IPS-18c (cell line): ENCODE measurements around the gene EBLN1.
"Not testable (repeated sequence)": the region's sequence is repeated elsewhere in the genome, so short reads cannot be mapped to it uniquely, and the experiment has no call there.

Experiments
- H3K4me3 ChIP-seq: 2 replicates; pipeline ENCODE4 v1.7.0; 2013; ENCODE audit warnings: low read depth, mild to moderate bottlenecking, low read length, moderate library complexity; ENCODE audit not compliant: insufficient read depth
- H3K9me3 ChIP-seq: one replicate; pipeline ENCODE4 v1.6.1; 2013; ENCODE audit warnings: mild to moderate bottlenecking, low read length, moderate library complexity; ENCODE audit not compliant: control insufficient read depth, insufficient read depth

The EBLN1 gene

DNA sequence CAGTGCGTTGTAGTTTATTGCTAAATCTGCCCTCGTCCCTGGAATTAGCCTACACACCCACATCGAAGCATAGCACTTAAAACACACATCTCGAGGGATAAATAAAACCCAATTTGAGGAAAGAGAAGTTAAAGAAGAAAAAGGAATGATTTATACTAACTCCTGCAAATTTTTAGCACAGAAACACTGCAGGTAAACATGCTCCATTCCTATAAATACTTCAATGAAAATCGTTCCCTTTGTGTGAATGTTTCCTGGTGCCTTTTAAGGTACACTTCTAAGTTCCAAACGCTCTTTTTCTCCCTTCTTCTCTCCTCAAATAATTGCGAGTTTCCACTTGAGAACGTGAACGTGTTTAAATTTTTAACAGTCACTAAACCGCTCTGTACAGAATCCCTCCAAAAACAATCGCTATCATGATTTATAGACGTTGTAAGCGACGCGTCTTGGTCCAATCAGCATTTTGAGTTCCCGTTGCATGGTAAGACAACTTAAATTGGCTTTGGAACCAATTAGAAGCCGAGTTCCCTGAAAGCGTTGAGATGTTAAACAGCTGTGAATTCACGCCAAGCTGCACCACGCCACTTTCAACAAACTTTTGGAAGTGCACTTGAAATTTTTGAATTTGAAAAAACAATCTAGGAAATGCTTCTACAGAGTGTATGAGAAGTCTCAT is 12.5 kb upstream of the EBLN1 start:
- peak overlapping the region; percentile 83 for H3K4me3 ChIP-seq
- peaks cover 3% of the 10 kb centered on the region for H3K9me3 ChIP-seq

DNA sequence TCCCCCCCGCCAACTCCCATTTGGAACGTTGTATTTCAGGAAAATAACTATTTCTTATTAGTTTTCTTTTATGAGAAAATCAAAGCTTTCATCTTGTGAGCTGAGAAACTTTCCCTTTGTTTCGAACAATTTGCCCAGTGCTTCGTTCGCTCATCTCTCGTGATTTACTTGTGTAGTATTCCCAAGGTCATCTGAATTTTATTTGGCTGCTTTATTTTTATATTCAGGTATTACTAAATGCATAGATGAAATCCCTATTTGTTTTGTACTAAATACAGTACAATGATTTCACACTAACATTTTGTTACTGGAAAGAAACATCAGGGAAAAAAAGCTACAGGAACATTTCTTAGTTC is 12.0 kb upstream of the EBLN1 start:
- peak overlapping the region; percentile 83 for H3K4me3 ChIP-seq
- peaks cover 3% of the 10 kb centered on the region for H3K9me3 ChIP-seq

DNA sequence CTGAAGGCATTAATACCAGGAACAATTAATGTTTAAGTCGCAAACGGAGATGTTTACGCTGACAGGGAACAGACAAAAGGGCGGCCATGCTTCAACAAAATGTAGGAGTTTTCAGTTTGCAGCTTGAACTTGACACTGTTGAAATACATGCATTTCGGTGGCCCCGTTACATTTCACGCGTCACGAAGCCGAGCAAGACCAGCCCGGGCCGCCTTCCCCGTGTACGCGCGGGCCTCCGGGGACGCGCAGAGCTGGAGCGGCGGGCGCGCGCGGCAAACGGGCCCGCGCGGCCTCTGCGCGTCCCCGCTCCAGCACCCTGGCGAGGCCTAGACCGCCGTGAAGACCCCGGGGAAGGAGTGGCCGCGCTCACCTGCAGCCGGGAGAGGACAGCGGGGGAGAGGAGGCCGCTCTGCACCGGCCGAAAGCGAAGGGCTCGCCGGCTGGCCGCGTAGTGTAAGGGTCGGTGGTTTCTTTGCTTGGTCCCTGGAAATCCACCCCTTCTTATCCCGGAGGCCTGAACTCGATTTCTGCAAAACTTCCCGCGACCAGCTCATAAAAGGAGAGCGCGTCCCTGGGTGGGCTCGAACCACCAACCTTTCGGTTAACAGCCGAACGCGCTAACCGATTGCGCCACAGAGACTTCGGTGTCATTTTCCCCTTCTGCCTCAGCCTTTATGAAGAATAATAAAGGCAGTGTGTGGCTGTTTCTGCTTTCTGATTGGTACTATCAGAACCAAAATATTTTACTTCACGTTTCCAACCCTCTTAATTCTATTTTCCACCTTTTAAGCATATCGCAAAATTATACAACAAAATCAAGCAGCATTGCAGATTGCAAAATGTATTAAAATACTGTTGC is 11.4 kb upstream of the EBLN1 start:
- H3K9me3 ChIP-seq, result peaks cover 3% of the 10 kb centered on the region
- H3K4me3 ChIP-seq, result peak overlapping the region; percentile 83

DNA sequence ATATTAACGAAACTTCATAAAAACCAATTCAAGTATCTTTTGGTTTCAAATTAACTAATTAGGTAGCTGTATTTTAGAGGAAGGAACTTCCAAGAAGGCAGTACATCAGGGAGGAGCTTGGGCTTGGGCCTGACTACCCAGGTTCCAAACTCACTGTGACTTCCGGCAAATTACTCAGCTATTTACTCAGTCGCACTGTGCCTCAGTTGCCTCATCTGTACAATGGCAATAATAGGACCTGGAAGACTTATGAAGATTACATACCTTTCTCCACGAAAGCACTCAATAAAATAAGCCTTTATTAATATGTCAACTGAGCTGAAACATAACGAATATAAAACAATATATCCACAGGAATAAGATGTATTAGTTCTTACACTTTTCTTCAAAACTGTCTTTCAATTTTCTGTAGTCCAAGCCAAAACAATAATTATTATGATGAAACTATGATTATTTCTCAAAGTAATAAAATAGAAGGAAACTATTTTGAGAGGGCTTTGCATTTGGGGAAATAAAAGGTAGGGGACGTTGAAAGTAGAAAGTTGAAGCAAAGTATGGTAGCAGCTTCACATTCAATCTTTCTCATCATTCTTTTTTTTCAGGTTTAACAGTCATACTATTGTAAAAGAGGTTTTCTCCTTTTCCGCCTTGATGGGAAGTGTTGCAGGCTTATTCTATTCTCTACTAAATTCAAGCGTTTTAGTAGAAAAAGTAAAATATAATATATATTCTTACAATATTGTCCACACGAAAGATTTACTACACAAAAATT is 10.5 kb upstream of the EBLN1 start:
- Histone ChIP-seq H3K9me3 (peaks cover 3% of the 10 kb centered on the region), H3K4me3 (peak overlapping the region; percentile 83)

DNA sequence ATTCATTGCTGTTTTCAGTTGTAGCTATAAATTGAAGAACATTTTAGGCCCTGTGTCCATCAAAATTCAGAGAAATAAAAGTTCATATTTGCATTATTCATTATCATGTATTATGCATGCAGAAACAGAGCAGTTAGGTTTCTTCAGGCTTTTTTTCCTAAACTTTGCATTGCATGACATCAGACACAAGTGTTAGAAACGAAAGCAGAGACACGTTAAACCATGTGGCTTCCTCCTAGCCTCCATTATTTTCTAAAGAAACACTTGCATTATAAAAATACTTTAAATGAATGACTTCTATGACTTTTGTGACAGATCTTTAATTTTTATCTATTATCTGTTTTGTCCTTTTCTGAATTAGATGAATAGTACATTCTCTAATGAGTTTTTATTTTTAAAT is 8.8 kb upstream of the EBLN1 start:
- Histone ChIP-seq H3K4me3 (no peak overlapping the region), H3K9me3 (peaks cover 3% of the 10 kb centered on the region)

DNA sequence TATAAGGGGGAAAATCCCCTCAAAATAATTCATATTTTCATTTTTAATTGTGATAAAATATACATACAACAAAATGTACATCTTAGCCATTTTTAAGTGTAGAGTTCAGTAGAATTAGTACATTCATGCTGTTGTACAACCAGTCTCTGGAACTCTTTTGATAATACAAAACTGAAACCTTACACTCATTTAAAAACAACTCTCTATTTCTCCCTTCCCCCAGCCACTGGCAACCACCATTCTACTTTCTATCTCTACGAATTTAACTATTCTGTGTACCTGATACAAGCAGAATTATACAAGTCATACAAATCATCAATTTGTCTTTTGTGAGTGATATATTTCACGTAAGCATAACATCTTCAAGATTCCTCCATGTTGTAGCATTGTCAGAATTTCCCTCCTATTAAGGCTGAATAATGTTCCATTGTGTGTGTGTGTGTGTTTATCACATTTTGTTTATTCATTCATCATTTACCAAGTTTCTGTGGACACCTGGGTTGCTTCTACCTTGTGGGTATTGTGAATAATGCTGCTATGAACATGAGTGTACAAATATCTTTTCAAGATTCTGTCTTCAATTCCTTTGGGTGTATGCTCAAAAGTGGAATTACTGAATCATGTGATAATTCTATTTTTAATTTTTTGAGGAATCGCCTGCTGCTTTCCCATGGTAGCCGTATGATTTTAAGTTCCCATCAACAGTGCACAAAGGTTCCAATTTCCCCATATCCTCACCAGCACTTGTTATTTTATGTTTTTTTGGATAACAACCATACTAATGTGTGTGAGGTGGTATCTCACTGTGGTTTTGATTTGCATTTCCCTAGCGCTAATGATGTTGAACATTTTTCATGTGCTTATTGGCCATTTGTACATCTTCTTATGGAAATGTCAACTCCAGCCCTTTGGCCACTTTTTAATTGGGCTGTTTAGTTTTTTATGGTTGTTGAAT is 4.7 kb upstream of the EBLN1 start:
- Histone ChIP-seq H3K9me3 (peaks cover 3% of the 10 kb centered on the region), H3K4me3 (no peak overlapping the region)

DNA sequence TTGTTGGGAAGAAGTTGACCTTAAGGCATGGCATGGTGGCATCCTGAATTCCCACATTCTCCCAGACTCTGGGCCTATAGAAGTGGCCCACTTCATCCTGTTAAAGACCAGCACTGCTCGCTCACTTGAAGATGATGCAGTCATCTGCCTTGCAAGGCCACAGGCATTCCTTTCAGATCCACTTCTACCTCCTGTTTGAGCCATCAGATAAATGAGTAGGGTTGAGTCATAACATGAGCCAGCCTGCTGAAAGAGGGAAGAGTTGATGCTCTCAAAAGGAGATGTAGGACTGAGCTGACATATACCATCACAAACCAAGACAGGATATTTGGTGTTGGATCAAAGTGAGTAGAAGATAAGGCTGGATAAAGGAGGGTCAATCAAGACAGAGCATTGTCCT is 1.5 kb upstream of the EBLN1 start:
- Histone ChIP-seq H3K4me3 (no peak overlapping the region), H3K9me3 (no peaks in the 10 kb centered on the region)

DNA sequence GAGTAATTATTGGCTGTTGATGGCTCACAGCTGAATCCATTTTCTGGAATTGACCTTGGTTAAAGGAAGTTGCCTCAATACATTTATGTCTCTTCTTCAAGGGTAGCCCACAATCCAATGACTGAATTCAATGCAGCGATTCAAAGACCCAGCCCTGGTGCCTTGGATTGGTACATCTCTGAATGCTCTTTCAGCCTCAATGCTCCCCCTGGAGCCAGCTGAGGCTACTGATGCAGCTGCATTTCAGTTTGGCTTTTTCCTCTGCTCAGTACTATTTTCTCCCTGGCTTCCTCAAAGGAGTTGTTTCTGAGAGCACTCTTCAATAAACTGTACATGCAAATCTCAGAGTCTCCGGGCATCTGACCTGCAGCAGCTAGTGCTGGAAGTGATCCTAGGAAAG is 633 bp upstream of the EBLN1 start:
- no peak overlapping the region for H3K4me3 ChIP-seq

DNA sequence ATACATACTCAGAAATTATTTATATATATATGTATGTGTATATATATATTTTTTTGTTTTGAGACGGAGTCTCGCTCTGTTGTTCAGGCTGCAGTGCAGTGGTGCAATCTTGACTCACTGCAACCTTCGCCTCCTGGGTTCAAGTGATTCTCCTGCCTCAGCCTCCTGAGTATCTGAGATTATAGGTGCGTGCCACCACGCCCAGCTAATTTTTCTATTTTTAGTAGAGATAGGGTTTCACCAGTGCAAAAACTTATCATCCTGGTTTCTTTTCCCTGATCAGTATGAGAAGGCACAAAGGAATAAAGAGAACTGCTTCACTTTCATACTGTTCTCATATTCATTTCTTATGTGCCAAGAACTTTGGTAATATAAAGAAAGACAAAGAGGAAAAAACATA is 731 bp downstream of the EBLN1 start:
- H3K9me3 ChIP-seq, H3K4me3 ChIP-seq: not testable (repeated sequence)

More for the DNA sequence above, 633 bp upstream of the EBLN1 start:
- no peaks in the 10 kb centered on the region for H3K9me3 ChIP-seq

DNA sequence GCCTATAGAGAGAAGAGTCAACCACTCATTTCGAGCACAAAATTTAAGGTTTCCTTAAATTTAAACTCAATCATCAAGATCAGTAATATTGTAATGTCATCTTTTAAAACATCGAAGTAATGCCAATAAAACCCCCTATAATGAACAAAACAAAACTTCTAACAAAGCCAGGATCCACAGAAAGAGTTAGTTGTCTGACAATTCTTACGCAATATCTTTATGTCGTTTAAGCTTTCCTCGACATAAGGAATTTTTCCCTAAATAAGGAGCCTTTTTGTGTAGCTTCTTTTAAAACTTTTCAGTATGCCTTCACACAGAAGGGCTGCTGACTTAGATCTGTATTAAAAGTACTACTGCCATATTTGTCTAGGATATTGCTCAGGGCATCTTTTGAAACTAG is 7.5 kb downstream of the EBLN1 start:
- Histone ChIP-seq H3K9me3 (no peaks in the 10 kb centered on the region), H3K4me3 (no peak overlapping the region)

DNA sequence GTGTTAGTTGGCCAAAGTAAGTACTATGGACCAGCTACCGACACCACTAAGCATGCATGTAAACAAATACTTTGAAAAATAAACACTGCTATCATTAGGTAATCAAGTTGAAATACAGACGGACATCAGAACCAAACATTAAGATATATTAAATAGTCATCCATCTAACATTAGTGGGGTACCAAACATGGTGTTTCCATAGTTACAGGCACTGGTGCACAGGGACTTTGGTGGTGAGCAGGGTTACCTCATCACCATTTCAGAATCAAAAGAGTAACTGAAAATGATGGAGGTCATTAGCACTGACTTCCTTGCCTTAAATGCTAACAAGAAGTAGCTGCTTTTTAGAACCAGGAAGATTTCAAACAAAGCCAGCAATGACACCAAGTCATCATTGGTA is 23.9 kb downstream of the EBLN1 start:
- Histone ChIP-seq H3K4me3 (no peak overlapping the region), H3K9me3 (no peaks in the 10 kb centered on the region)

DNA sequence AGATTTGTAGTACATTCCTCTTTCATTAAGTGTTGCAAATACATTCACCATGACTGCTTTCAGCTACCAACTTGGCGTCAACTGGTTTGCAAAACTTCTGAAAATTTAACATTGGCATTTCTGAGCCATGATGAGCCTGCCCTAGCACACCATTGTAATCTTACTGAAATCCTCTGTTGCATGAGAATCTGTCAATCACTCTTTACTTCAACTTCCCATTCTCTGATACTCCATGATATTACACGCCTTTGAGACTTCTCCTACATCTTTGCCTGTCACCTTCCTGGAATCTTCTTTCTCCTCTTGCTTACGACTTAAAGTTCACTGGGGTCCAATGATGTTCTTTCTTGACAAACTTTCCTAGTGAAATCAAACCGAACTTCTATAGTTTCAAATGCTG is 32.2 kb downstream of the EBLN1 start:
- no peaks in the 10 kb centered on the region for H3K9me3 ChIP-seq
- no peak overlapping the region for H3K4me3 ChIP-seq

DNA sequence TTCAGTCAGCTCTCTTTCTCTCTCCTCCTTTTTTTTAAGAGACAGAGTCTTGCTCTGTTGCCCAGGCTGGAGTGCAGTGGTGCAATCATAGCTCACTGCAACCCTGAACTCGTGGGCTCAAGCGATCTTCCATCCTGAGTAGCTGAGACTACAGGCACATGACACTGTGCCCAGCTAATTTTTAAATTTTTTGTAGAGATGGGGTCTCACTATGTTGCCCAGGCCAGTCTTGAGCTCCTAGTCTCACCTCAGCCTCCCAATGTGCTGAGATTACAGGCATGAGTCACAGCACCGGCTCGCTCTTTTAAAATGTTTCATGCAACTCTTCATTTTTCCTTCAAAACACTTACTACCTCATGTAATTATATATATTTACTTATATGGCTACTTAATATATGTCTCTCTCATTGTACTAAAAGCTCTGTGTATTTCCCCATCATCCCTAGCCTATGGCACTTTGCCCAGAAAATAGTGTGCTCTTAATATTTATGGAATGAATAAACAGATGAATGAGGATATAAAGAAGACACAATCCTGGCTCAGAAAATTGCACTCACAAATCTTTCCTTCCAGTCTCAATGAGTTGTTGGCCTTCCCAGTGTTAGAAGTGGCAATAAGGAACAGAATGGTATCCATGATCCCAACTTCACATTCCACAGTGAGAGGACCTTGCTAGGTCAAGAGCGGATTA is 33.9 kb downstream of the EBLN1 start:
- no peak overlapping the region for H3K4me3 ChIP-seq
- H3K9me3 ChIP-seq, result no peaks in the 10 kb centered on the region

DNA sequence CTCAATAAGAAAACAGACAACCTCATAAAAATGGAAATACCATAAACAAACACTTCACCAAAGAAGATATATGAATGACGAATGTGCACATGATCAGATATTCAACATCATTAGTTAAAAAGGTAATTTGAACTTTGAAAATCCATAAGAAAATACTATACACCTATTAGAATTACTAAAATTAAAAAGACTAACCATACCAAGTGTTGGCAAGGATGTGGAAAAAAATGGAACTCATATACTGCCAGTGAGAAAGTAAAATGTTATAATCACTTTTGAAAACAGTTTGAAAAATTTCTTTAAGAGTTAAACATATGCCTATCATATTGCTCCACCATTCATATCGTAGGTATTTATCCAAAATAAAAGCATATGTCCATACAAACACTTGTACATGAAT is 37.1 kb downstream of the EBLN1 start:
- Histone ChIP-seq H3K9me3 (no peaks in the 10 kb centered on the region), H3K4me3 (no peak overlapping the region)

DNA sequence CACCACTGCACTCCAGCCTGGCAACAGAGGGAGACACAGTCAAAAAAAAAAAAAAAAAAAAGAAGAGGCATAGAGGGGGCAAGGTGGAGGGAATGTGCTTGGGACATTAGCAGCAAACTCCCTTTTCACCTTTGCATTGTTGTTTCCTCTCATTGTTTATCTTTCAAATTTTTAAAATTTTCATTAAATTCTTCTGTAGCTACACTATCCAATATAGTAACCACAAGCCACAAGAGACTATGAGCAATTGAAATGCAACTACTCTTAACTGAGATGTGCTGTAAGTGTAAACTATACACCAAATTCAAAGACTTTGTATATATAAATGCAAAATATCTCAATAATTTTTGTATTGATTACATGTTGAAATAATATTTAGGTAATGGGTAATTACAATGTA is 43.4 kb downstream of the EBLN1 start:
- no peak overlapping the region for H3K4me3 ChIP-seq
- H3K9me3 ChIP-seq, result no peaks in the 10 kb centered on the region

DNA sequence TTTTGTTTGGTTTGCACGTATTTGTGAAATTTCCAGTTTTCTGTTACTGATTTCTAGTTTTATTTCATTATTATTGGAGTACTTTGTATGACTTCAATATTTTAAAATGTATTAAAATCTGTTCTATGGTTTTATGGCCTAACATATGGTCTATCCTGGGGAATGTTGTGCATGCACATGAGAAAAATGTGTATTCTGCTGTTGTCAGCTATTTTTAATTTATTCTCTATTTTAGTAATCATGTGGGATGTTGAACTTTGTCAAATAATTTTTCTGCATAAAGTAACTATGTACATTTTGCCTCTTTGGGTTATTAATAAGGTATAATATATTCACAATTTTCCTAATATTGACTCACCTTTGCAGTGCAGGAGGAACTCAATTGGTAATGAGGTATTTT is 46.7 kb downstream of the EBLN1 start:
- Histone ChIP-seq H3K9me3 (no peaks in the 10 kb centered on the region), H3K4me3 (no peak overlapping the region)
